Ovary (tissue), 3 donors: ENCODE results near the gene CHADL.
"Not testable (repeated sequence)": the region's sequence is repeated elsewhere in the genome, so short reads cannot be mapped to it uniquely, and the experiment has no call there.

Experiments used
- CTCF ChIP-seq, 3 donors: fragments of 450-650 bp in 2 of 3; fragments of 200-600 bp in 1 of 3; IDR thresholded peaks; one replicate each; pipeline versions ENCODE4 v1.5.1 to v1.8.0; 2016 to 2022; ENCODE audit warnings: antibody characterized with exemption in 3 of 3, mild to moderate bottlenecking in 1 of 3
- EP300 ChIP-seq: sonication (generic); formaldehyde crosslinking; IDR thresholded peaks from one replicate; pipeline ENCODE4 v1.6.1; 2017; ENCODE audit warnings: antibody characterized with exemption
- POLR2A ChIP-seq: fragments of 450-650 bp; IDR thresholded peaks from one replicate; pipeline ENCODE4 v1.6.1; 2017; ENCODE audit warnings: antibody characterized with exemption, mild to moderate bottlenecking, moderate library complexity
- donor health status: DM: no; HTN: no; CAD: no.

GRCh38 chr22:41180362-41180761, 60.4 kb downstream of the CHADL start:
- not testable (repeated sequence) for TF ChIP-seq CTCF (IDR thresholded peaks at IDR 0.05); EP300; POLR2A
